Measurements from ENCODE around the gene EXOSC7.
"Not testable (repeated sequence)": the region's sequence is repeated elsewhere in the genome, so short reads cannot be mapped to it uniquely, and the experiment has no call there.

EXOSC7 gene

GRCh38 chr3:45053805-45054195 is 77.8 kb downstream of the EXOSC7 start:
- DNase-seq (ENCODE audit: low read depth in 3 of 3, low spot score in 1 of 3), result not testable (repeated sequence)

GRCh38 chr3:45054196-45054857 is 78.3 kb downstream of the EXOSC7 start:
- no peak for DNase-seq (ENCODE audit: low read depth in 3 of 3, low spot score in 1 of 3)

GRCh38 chr3:45055032-45055410 is 79.0 kb downstream of the EXOSC7 start:
- DNase-seq (ENCODE audit: low read depth in 3 of 3, low spot score in 1 of 3), result no peak

GRCh38 chr3:45055411-45056143 is 79.5 kb downstream of the EXOSC7 start:
- no peak for DNase-seq (ENCODE audit: low read depth in 3 of 3, low spot score in 1 of 3)

GRCh38 chr3:45056608-45057301 is 80.7 kb downstream of the EXOSC7 start:
- DNase-seq (ENCODE audit: low read depth in 3 of 3, low spot score in 1 of 3), result no peak

- no peak for DNase-seq (ENCODE audit: low read depth in 3 of 3, low spot score in 1 of 3)
Observed at GRCh38 chr3:45057557-45057956, 81.5 kb downstream of the EXOSC7 start.

- no peak for DNase-seq (ENCODE audit: low read depth in 3 of 3, low spot score in 1 of 3)
Observed at GRCh38 chr3:45059132-45059531, 83.1 kb downstream of the EXOSC7 start.

- no peak for DNase-seq (ENCODE audit: low read depth in 3 of 3, low spot score in 1 of 3)
Observed at GRCh38 chr3:45060165-45060892, 84.3 kb downstream of the EXOSC7 start.

Measured in stimulated activated CD4-positive, alpha-beta T cell treated with anti-CD3 and anti-CD28 coated beads, TNF-alpha, amount 100 ng/mL, for 1 hour (primary cell).